Measurements from ENCODE around the gene DNAJC24. TPM values are rescaled to one million over a fixed set of nuclear protein-coding genes. Genes with fewer than 3 reads are reported as not detected.

DNAJC24 gene
- total RNA-seq, 1 donor from 2014 or later: 28.4 TPM

Other genes with a start within 250 kb of the DNAJC24 start
- gene DCDC1, start 121 bp upstream of the DNAJC24 start, total RNA-seq (ENCODE audit: insufficient read depth, low replicate concordance): 15.4 TPM
- 67.9 TPM for gene IMMP1L, start 139.8 kb downstream of the DNAJC24 start, total RNA-seq (ENCODE audit: insufficient read depth, low replicate concordance)
- gene ELP4, start 139.9 kb downstream of the DNAJC24 start, total RNA-seq (ENCODE audit: insufficient read depth, low replicate concordance): 46.5 TPM

Data from umbilical cord (tissue), 1 donor.